NCI-H146 treated with DMSO at 0.1 percent for 48 hours (cell line): ENCODE results near the gene ZSCAN9.
A peak's percentile ranks its signal among the peaks of the same experiment; 100 is the strongest.

Experiments used
- DNase-seq: peaks from one replicate; lab custom pipeline; 2025; ENCODE audit not compliant: unreplicated experiment; lab: John Stamatoyannopoulos, UW

ZSCAN9 gene

DNA sequence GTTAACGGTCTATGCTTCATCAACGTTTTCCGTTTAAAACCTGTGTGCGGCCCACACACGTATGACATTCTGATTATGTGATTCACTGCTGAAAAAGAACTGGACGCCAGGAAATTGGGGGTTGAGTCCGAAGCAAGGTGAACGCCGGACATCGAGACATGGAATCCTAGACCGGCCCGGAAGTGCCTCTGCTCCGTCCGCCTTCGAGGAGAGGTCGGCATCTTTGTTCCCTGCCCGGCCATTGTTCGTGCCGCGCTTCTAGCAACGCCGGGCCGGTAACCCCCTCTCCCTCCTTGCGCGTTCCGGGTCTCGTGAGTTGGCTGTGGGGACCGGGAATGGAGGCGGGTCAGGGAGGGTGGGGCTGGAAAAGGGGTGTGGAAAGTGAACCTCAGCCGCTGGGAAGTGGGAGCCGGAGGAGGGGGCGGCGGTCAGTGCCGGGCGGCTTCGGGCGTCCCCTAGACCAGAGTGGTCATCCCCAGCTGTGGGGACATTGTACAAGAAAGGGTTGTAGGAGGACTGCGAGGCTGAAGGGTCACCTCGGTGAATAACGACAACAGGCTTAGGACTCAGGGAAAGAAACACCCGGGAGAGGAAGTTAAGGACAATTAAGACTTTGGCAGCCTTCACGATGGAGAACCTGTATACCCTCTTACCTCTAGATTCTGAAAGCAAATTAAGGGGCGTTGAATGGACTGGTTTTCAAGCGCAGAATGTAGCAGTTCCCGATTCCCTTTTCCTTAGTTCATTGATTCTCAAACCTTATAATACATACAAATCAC is at the start of gene ZSCAN9:
ZSCAN9 (plus strand) TSS at position 220 of the 779 bp plus-strand sequence. CDS start 1,810 bp downstream, outside the sequence.
- DNase-seq: peak; percentile 86

DNA sequence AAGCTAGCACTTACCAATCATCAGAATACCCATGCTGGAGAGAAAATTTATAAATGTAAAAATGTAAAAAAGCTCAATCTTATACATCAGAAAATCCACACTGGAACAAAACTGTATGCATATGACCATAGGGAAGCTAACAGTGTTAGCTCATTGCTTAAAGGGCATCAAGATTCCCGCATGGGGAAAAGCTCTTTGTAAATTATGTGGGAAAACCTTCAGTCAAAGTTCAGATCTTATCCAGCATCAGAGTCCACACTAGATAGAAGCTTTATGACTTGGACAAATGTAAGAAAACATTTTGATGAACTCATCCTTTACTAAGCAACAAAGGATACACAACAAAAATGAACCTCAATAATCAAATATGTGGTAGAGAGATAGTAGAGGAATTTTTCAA is 48.7 kb upstream of the ZSCAN9 start:
- DNase-seq: no peak

DNA sequence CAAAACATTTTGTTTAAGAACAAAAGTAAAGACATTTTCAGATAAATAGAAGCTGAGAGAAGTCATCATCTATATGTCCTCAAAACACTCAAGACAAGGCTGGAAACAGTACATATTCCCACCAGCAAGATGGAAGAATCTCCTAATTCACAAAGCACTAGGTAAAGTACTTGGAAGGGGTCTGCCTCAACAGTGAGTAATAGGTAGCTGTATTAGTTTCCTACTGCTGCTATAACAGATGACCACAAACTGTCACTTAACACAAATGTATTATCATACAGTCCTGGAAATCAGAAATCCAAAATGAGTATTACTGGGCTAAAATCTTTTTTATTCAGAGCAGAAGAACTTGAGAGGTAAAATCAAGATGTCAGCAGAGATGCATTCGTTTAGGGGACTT is 42.8 kb upstream of the ZSCAN9 start:
- DNase-seq: no peak

DNA sequence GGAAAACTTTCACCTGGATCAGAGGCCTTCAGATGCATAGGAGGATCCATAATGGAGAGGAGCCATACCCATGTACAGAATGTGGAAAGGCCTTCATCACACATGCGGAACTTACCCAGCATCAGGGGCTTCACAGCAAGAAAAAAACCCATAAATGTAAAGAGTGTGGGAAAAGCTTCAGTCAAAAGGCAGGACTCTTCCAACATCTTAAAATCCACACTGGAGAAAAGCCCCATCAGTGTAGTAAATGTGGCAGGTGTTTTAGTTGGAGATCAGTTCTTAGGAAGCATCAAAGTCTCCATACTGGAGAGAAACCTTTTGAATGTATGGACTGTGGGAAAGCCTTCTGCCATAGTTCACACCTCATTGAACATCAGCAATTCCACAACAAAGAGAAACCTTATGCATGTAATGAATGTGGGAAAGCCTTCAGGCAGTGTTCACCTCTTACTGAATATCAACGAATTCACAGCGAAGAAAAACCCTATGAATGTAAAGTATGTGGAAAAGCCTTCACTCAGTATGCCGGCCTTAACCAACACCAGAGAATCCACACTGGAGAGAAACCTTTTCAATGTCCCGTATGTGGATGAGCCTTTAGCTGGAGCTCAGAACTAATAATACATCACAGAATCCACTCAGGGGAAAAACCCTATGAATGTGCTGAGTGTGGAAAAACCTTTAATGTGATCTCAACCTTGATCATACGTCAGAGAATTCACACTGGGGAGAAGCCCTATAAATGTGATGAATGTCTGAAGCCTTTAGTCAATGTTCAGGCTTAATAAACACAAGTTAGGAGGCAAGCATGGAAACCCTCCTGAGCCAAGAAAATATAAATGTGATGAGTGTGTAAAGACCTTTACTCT is 36.7 kb upstream of the ZSCAN9 start:
- no peak for DNase-seq

DNA sequence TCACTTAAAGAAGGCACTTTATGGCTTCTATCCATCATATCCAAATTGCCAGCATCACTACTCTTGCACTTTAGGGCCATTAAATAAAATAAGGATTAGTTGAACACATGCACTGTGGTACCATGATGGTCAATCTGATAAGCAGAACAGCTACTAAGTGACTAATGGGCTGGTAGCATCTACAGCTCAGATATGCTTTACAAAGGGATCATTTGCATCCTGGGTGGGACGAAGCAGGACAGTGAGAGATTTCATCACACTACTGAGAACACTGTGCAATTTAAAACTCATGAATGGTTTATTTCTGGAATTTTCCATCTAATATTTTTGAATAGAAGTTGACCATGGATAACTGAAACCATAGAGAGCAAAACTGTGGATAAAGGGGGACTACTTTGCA is 25.1 kb upstream of the ZSCAN9 start:
- DNase-seq: no peak

DNA sequence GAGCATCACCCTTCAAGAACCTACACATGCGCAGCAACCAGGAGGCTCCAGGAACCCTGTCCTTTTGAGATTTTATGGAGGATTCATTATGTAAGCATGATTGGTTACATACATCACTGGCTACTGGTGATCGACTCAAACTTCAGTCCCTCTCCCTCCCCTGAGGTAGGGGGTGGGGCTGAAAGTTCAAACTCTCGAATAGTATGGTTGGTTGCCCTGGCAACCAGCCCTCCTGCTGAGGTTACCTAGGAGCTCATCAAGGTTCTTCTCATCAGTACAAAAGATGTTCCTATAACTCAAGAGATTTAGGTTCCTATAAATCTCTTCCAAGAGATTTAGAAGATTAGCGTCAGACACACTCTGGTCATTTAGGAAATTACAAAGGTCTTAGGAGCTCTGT is 21.9 kb upstream of the ZSCAN9 start:
- DNase-seq: no peak

DNA sequence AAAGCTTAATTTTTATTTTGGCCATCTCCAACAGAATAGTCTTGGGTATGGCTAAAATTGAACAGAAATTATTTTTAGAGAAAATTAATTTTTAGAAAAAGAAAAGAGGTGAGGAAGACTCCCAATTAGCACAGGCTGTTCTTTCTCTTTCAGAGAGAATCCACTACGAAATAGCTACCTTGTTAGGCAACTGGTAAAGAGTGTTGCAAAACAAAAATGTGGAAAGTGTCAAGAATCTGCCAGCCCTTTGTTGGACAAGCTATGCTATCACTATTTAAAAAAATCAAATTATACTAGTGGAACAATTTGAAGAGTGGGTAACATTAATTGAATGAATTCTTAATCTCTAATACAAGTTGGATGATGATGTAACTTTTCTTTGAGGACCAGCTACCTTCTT is 19.2 kb upstream of the ZSCAN9 start:
- no peak for DNase-seq

DNA sequence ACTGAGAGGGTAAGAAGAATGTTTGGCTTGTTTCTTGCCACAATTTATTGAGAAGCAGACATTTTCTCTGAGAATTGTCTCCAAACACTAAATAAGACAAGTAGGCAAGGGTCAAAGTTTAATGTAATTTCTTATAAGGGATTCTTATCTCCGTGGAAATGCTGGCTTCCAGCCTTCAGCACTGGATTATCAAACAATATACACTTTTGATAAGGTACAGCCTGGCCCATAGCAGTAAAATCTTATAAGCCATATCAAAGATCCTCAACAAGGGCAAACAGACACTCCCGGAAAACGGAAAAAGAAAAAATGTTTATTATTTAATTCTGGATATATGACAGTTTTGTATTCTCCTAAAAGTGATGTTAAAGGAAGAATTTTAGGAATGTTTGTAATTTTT is 18.5 kb upstream of the ZSCAN9 start:
- DNase-seq: no peak

DNA sequence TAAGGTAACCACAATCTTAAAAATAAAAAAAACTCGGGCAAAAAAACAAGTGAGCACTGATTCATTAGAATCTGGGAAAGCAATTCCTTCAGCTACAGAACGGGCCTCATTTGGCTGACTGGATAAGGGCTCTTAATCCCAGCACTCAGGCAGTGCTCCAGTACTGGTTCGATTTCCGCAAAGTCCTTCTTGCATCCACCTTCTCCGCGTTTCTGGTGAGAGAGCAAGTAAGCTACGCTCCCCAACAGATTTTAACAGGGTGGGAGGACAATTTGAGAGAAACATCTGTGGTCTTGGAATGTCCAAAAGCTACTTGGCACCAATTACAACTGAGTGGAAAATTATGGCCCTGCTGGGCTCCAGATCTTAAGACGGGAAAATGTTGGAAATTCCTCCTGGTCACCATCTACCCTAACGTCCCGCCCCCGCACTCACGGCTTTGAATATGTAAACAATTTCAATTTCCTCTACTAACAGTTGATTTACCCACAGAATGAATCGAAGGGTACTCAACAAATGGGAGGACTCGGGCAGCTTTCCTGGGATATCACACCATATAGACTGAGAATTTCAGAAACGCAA is 18.1 kb upstream of the ZSCAN9 start:
- no peak for DNase-seq

DNA sequence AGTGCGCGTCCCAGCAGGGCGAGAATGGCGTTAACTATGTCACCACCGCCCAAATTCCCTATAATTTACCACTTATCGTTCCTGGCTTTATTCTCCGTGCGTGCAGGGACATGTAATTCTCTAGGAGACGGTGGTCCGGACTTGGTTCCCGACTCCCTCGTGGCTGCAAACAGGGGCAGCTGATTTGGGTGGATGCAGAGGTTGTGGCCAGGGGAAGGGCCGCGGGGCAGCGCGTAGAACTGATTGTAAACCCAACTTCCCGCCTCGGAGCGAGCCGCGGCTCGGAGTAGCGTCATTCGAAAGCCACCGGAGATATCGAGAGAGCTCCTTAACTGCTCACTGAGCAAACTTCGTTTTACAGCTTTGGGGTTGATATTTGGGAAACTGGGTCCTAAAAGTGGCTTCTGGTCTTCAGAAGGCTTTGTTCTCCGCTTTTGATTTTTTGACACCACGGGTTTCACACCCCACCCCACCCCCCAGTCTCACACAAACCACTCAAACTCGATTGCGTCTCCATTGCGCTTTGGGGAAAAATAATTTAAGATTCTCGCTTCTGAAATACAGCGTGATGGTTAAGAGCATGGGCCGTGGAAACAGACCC is 17.5 kb upstream of the ZSCAN9 start:
- no peak for DNase-seq

DNA sequence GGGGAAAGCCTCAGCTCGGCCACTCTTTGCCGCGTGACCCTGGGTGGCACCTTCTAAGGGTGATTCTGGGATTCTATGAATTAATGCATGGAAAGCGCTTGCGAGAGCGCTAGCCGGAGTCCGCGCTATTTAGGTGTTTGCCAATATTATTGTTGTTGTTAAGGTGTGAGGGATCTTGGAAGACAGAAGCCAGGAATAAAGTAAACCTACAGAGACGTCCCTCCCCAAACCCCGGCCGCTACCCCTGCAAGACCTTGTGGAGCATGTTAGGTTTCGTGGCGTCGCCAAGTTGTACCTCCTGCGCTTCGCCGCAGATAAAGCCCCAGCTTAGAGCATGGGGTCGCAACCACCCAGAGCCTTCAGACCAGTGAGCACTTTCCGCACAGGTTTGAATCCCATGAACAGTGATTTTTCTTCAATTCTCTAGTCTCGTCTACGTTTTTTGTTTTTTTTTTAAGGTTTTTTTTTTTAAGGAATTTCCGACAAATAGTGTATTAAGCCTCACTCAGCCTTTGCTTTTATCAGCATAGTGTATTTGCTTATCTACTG is 16.9 kb upstream of the ZSCAN9 start:
- DNase-seq: no peak

DNA sequence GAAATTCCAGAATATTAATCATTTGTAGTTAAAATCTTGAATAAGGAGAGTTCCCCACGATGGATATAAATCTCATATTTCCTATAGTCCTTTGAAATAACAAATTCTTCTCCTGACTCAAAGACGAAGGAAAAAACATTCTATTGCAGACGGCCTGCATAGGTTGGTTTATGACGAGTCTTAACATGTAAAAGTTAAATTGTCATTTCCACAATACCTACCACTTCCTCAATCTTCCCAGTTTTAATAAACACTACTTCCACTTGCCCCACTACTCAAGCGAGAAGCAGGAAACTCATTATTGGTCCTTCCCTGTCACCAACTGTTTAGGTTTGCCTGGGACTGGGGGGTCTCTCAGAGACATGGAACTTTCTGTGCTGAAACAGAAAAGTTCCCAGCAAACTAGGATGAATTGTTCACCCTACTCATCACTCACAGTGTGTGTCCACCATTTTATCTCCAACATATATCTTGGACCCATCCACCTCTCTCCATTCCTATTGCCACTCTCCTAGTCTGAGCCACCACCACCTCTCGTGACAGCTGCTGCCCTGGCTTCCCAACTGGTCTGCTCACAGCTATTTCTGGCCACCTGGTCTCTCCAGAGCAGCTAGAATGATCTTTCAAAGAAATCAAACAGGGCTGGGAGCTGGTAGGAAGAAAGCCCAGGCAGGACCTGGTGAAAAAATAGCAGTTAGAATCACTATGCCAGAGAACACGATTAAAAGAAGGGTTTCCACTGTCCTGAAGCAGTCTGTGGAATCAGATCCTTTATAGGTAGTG is 15.1 kb upstream of the ZSCAN9 start:
- no peak for DNase-seq

DNA sequence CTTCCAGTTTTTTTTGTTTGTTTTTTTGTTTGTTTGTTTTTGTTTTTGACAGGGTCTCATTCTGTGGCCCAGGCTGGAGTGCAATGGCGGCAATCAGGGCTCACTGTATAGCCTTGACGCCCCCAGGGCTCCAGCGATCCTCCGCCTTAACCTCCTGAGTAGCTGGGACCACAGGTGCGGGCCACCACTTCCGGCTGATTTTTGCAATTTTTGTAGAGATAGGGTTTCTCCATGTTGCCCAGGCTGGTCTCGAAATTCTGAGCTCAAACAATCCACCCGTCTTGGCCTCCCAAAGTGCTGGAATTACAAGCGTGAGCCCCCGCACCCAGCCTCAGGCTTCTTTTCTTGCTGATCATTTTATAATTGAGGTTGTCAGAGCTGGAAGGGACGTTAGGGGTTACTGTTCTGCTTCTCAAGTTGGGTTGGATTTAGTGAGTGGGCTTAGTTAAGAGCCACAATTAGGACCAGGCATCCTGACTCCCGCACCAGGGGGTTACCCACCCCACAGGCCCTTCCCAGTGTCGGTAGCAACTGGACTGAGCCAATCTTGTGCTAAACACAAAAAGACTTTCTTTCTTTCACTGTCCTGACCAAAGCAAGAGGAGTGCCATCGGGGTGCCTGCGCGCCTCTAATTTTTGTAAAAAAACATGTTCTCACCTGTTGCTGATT is 13.1 kb upstream of the ZSCAN9 start:
- peak; percentile 58 for DNase-seq

DNA sequence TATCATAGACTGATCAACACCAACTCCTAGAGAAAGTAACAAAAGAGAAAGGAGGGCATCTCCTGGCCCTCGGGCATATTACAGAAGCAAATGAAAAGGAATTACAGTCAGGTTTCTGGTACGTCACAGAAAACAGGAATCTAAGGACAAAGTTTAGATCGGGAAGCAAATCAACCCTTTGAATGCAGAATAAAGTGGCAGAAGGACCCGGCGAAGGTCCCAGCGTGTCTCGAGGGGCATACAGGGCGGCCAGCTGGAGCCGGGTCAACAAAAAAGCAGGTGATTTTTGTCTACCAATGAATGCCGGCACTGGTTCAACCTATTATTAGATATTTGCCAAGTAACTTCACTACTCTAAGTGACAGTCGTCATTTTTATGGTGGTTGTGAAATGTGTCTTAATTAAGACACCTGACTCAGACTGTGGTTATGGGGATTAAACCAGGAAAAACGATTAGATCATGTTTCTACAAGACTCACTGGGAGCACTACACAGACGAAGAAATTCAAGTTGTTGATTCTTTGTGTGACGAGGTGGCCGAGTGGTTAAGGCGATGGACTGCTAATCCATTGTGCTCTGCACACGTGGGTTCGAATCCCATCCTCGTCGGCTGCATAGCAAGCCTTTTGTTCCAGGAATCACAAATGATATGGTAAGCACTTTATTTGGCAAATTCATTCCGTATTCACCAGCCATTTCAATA is 12.4 kb upstream of the ZSCAN9 start:
- DNase-seq: peak; percentile 83

DNA sequence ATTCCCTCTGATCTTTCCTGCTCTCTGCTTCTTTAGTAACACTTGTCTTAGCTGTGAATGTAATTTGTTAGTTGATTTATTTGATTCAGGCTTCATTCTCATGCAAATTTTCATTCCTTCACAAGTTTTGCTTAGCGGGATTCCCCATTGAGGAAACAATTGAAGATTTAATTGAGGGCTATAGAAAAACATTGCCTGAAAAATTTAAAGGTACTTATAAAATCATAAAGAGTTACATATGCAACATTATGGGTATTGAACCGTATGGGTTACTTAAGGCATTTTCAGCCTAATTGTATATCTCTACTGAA is 11.9 kb upstream of the ZSCAN9 start:
- DNase-seq: no peak

DNA sequence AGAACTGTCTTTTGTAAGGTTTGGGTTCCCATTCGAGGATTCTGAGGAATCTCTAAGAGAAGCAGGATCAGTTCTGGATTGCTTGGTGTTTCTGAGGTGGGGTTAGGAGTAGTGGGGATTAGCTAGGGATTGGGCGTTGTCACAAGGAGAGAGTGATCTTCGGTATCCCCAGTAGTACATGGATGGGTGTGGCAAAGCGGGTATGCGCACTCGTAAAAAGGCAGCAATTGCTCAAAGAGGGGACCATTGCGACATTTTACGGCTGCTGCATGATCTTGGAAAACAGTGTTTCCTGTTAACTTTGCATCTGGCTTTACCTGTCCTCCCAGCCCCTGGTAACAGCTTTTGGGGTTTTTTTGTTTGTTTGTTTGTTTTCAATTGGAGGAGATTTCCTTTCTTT is 9.7 kb upstream of the ZSCAN9 start:
- DNase-seq: no peak

DNA sequence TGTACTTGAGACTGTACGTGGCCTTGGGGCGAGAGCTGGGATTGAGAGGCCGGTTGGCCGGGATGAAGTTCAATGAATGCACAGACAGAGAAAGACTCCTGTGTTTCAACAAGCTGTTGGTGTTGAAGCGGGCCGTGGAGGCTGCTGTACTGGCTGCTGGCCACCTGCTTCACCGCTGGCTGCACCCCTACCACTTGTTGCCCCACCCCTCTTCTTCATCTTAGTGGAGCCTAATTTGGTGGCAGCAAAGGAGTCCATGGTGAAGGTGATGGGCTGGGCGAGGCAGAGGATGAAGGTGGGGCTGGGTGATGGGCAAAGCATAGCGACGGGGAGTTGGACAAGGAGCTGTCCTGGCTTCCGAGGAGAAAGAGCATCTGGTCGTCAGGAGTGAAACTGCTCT is 7.2 kb upstream of the ZSCAN9 start:
- DNase-seq: no peak

DNA sequence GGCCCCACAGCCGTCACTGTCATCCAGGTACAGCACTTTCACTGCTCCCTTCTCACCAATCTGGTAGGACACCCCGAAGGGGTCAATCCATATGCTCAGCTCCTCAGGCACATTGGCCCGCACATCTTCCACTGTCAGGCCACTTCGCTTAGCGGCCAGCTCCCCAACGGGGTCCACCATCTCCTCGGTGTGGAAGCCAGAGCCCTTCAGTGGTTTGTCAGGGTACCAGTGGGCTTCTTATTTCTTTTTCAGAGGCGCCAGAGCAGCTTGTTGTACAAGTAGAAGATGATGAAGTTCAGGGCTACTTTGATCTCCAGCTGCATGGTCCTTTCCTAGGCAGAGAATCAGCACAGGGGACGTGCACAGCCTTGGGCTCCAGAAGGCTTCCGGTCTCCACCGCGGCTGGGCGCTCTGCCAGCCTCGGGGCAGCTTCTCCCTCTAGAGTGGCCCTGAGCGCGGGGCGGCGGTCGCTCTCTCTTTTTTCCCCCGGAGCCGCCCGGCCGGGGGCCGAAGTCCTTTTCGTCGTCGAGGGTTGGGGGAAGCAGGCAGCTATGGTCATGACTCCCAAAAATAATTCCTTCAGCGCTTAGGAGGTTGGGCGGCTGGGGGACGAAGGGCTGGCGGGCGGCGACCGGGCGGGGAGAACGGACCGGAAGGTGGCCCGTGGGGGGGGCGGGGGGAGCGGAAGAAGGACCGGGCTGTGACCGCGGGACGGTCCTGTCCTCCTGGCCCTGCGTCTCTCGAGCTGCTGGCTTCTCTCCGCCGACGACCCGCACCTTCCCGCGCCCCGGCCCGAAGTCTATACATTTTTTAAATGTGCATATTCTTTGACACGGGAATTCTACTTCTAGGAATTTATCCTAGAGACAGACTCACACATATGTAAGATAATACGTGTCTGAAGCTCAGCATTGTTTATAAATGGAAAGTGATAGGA is 6.5 kb upstream of the ZSCAN9 start:
- peak; percentile 74 for DNase-seq
